Astrocyte (in vitro differentiated cells and primary cell): ENCODE data around the gene RWDD2A. TPM values are rescaled to one million over a fixed set of nuclear protein-coding genes. Genes with fewer than 3 reads are reported as not detected.

Experiments used
- DNase-seq: peaks from one replicate; pipeline ENCODE4 v3.0.0-alpha.2; 2010; ENCODE audit warnings: low read depth
- FAIRE-seq: peaks from 2 replicates; lab custom pipeline; 2011; peaks lifted over from hg19 to GRCh38; lab: Jason Lieb, UNC
- H2AFZ ChIP-seq: 2 replicates; pipeline ENCODE4 v1.6.0; 2012; ENCODE audit warnings: low read depth, low read length, inconsistent platforms
- H3K27ac ChIP-seq: 2 replicates; pipeline ENCODE4 v1.5.1; 2011; ENCODE audit warnings: low read depth, low read length, inconsistent platforms
- H3K27me3 ChIP-seq: 2 replicates; pipeline ENCODE4 v1.6.0; 2011; ENCODE audit warnings: low read length, inconsistent platforms; ENCODE audit not compliant: insufficient read depth
- H3K36me3 ChIP-seq: 2 replicates; pipeline ENCODE4 v1.5.1; 2011; ENCODE audit warnings: low read length, inconsistent platforms; ENCODE audit not compliant: insufficient read depth
- H3K4me1 ChIP-seq: 2 replicates; pipeline ENCODE4 v1.5.1; 2011; ENCODE audit warnings: low read length, inconsistent platforms; ENCODE audit not compliant: insufficient read depth
- H3K4me2 ChIP-seq: 2 replicates; pipeline ENCODE4 v1.6.0; 2012; ENCODE audit warnings: low read length, inconsistent platforms
- H3K4me3 ChIP-seq: 2 replicates; pipeline ENCODE4 v1.5.1; 2011; ENCODE audit warnings: low read depth, mild to moderate bottlenecking, low read length, inconsistent platforms; ENCODE audit not compliant: insufficient read depth
- H3K79me2 ChIP-seq: 2 replicates; pipeline ENCODE4 v1.6.0; 2012; ENCODE audit warnings: mild to moderate bottlenecking, low read length, inconsistent platforms; ENCODE audit not compliant: insufficient read depth
- H3K9ac ChIP-seq: 2 replicates; pipeline ENCODE4 v1.6.0; 2012; ENCODE audit warnings: mild to moderate bottlenecking, low read length, inconsistent platforms
- H3K9me3 ChIP-seq: 2 replicates; pipeline ENCODE4 v1.5.1; 2012; ENCODE audit warnings: low read depth, mild to moderate bottlenecking, low read length, inconsistent platforms; ENCODE audit not compliant: insufficient read depth
- H4K20me1 ChIP-seq: 2 replicates; pipeline ENCODE4 v1.6.0; 2012; ENCODE audit warnings: low read length, inconsistent platforms; ENCODE audit not compliant: insufficient read depth
- H3K27ac Mint-ChIP-seq: one replicate; pipeline ENCODE4 v1.8.0; 2021; ENCODE audit warnings: mild to moderate bottlenecking, mixed read lengths; ENCODE audit not compliant: unreplicated experiment
- H3K27me3 Mint-ChIP-seq: one replicate; pipeline ENCODE4 v1.8.0; 2021; ENCODE audit warnings: low read depth, mixed read lengths; ENCODE audit not compliant: unreplicated experiment
- H3K36me3 Mint-ChIP-seq: one replicate; pipeline ENCODE4 v1.8.0; 2021; ENCODE audit warnings: low read depth, mixed read lengths; ENCODE audit not compliant: unreplicated experiment
- H3K4me1 Mint-ChIP-seq: one replicate; pipeline ENCODE4 v1.8.0; 2021; ENCODE audit warnings: low read depth, mixed read lengths; ENCODE audit not compliant: unreplicated experiment
- H3K4me3 Mint-ChIP-seq: one replicate; pipeline ENCODE4 v1.8.0; 2021; ENCODE audit warnings: mild to moderate bottlenecking, moderate library complexity, mixed read lengths; ENCODE audit not compliant: unreplicated experiment
- H3K9me3 Mint-ChIP-seq: one replicate; pipeline ENCODE4 v1.8.0; 2021; ENCODE audit warnings: mild to moderate bottlenecking, mixed read lengths; ENCODE audit not compliant: unreplicated experiment
- EZH2 ChIP-seq: IDR thresholded peaks from 2 replicates; pipeline ENCODE4 v1.6.1; 2012; ENCODE audit warnings: mild to moderate bottlenecking, low read length, inconsistent platforms; ENCODE audit not compliant: insufficient read depth
- total RNA-seq: library from RNA; stranded (reverse); gene quantifications from 2 replicates; pipeline ENCODE4 v1.2.1, GENCODE V29; 2021
- TF ChIP-seq, protein P1 (sequence below): IDR thresholded peaks from 2 replicates; pipeline ENCODE4 v1.5.1; 2011; ENCODE audit warnings: low read depth, mild to moderate bottlenecking, inconsistent platforms, low read length, moderate library complexity; ENCODE audit not compliant: insufficient read depth

Gene RWDD2A
- total RNA-seq, 1 donor from 2014 or later = 4.9 TPM

DNA sequence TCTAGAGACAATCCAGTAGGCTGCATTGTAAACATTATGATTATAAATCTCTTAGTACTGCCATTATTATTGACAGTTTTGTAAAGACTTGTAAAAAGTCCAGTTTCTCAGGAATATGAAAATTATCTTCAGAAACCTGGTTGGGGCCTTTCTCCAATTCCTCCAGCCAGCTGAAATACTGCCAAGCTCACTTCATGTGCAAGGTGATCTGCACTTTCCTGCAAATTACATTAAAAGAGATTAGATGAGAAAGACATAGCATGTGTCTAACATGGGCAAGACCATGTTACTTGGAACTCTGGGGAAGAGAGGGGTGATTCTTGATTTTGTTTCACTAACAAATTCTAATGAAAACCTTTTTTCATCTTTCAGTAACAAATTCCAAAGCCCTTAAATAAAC is 24.1 kb upstream of the RWDD2A start:
- Histone ChIP-seq H3K9ac (no peak overlapping the region), H3K79me2 (no peaks in the 10 kb centered on the region), H3K27ac (no peak overlapping the region), H3K4me3 (no peak overlapping the region), H2AFZ (no peak overlapping the region), H3K9me3 (no peaks in the 10 kb centered on the region), H3K27me3 (no peaks in the 10 kb centered on the region), H3K4me1 (no peaks in the 10 kb centered on the region), H3K36me3 (peaks cover 70% of the 10 kb centered on the region), H3K4me2 (no peak overlapping the region), H4K20me1 (peaks cover 8% of the 10 kb centered on the region)
- Mint-ChIP-seq H3K4me1 (peaks cover 2% of the 10 kb centered on the region), H3K36me3 (peaks cover 20% of the 10 kb centered on the region), H3K4me3 (no peak overlapping the region), H3K9me3 (no peaks in the 10 kb centered on the region), H3K27me3 (no peaks in the 10 kb centered on the region), H3K27ac (no peak overlapping the region)
- DNase-seq (no peak), FAIRE-seq (no peak)
- no peak for TF ChIP-seq EZH2
- TF ChIP-seq, protein P1, sequence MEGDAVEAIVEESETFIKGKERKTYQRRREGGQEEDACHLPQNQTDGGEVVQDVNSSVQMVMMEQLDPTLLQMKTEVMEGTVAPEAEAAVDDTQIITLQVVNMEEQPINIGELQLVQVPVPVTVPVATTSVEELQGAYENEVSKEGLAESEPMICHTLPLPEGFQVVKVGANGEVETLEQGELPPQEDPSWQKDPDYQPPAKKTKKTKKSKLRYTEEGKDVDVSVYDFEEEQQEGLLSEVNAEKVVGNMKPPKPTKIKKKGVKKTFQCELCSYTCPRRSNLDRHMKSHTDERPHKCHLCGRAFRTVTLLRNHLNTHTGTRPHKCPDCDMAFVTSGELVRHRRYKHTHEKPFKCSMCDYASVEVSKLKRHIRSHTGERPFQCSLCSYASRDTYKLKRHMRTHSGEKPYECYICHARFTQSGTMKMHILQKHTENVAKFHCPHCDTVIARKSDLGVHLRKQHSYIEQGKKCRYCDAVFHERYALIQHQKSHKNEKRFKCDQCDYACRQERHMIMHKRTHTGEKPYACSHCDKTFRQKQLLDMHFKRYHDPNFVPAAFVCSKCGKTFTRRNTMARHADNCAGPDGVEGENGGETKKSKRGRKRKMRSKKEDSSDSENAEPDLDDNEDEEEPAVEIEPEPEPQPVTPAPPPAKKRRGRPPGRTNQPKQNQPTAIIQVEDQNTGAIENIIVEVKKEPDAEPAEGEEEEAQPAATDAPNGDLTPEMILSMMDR = no peak

DNA sequence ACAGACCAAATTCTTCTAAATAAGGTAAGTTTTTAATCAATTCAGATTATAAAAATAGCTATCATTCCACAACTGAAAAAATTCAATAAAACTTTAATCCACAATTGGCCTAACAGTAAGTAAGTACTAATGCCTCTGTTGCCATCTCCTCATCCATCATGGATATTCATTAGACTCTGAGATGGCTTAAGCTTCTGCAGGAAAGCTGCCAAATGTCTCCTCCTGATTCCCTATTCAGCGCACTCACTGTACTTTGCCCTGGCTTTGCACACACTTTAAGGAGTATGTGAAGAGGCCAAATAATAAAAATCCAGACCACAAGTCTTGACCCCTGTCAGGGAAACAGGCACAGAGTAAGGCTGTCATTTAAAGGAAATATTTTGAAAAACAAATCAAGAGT is 23.6 kb upstream of the RWDD2A start:
- TF ChIP-seq, protein P1 = no peak
- no peak for TF ChIP-seq EZH2

DNA sequence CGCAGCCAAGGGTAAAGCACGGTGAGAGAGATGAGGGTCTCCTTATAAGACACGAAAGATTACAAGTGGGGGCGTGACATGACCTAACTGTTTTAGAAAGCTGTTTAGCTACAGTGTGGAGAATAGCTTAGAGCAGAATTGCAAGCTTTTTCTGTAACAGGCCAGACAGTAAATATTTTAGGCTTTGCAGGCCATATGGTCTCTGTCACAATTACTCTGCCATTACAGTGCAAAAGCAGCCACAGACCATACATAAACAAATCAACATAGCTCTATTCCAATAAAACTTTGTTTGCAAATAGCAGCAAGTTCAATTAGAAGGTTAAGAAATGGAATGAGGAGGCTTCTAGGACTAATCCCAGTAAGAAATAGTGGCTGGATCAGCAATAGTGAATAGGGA is 16.9 kb upstream of the RWDD2A start:
- Histone ChIP-seq H3K9ac (no peak overlapping the region), H3K27ac (no peak overlapping the region), H3K36me3 (peaks cover 75% of the 10 kb centered on the region), H3K4me2 (no peak overlapping the region), H4K20me1 (peaks cover 41% of the 10 kb centered on the region), H3K4me3 (no peak overlapping the region), H3K79me2 (peaks cover 11% of the 10 kb centered on the region), H3K4me1 (no peaks in the 10 kb centered on the region), H2AFZ (no peak overlapping the region), H3K9me3 (no peaks in the 10 kb centered on the region), H3K27me3 (no peaks in the 10 kb centered on the region)
- DNase-seq (no peak), FAIRE-seq (no peak)
- H3K27ac Mint-ChIP-seq = no peak overlapping the region
- no peak overlapping the region for H3K4me3 Mint-ChIP-seq
- H3K27me3 Mint-ChIP-seq = no peaks in the 10 kb centered on the region
- H3K4me1 Mint-ChIP-seq = peaks cover 5% of the 10 kb centered on the region
- TF ChIP-seq EZH2 = no peak
- TF ChIP-seq, protein P1 = no peak
- peaks cover 20% of the 10 kb centered on the region for H3K36me3 Mint-ChIP-seq
- no peaks in the 10 kb centered on the region for H3K9me3 Mint-ChIP-seq

More for the DNA sequence above, 23.6 kb upstream of the RWDD2A start:
- DNase-seq (peak; percentile 30), FAIRE-seq (no peak)
- no peaks in the 10 kb centered on the region for H3K79me2 ChIP-seq
- Mint-ChIP-seq H3K4me1 (peaks cover 2% of the 10 kb centered on the region), H3K36me3 (peaks cover 20% of the 10 kb centered on the region), H3K27me3 (no peaks in the 10 kb centered on the region), H3K4me3 (no peak overlapping the region), H3K27ac (no peak overlapping the region), H3K9me3 (no peaks in the 10 kb centered on the region)
- no peaks in the 10 kb centered on the region for H3K4me1 ChIP-seq
- no peak overlapping the region for H3K4me3 ChIP-seq
- no peaks in the 10 kb centered on the region for H3K9me3 ChIP-seq
- no peak overlapping the region for H3K4me2 ChIP-seq
- no peak overlapping the region for H3K9ac ChIP-seq
- H3K27me3 ChIP-seq = no peaks in the 10 kb centered on the region
- H4K20me1 ChIP-seq = peaks cover 8% of the 10 kb centered on the region
- peaks cover 74% of the 10 kb centered on the region for H3K36me3 ChIP-seq
- no peak overlapping the region for H3K27ac ChIP-seq
- H2AFZ ChIP-seq = no peak overlapping the region
